Mesendoderm (in vitro differentiated cells): Measurements from ENCODE around the gene HSPA12B.

Source experiments
- DNase-seq: peaks from one replicate; pipeline ENCODE4 v3.0.0; 2013
- H2AK5ac ChIP-seq: 2 replicates; pipeline ENCODE4 v1.6.1; 2013; ENCODE audit warnings: low read length, inconsistent platforms
- H2BK120ac ChIP-seq: 2 replicates; pipeline ENCODE4 v1.6.1; 2013; ENCODE audit warnings: low read depth, mild to moderate bottlenecking, low read length, moderate library complexity, mixed read lengths
- H2BK15ac ChIP-seq: replicated peaks from 2 replicates; pipeline ENCODE4 v1.6.1; 2013; ENCODE audit warnings: low read depth, mild to moderate bottlenecking, moderate library complexity
- H2BK5ac ChIP-seq: 2 replicates; pipeline ENCODE4 v1.6.1; 2013; ENCODE audit warnings: low read length, inconsistent platforms
- H3K18ac ChIP-seq: 2 replicates; pipeline ENCODE4 v1.6.1; 2013; ENCODE audit warnings: mild to moderate bottlenecking, low read length, mixed read lengths
- H3K23ac ChIP-seq: one replicate; pipeline ENCODE4 v1.6.1; 2013; ENCODE audit warnings: low read length
- H3K27ac ChIP-seq: 2 replicates; pipeline ENCODE4 v1.5.1; 2013; ENCODE audit warnings: low read depth, mild to moderate bottlenecking, inconsistent platforms, low read length, moderate library complexity
- H3K27me3 ChIP-seq: 2 replicates; pipeline ENCODE4 v1.6.1; 2013; ENCODE audit warnings: low read length, control low read depth, mild to moderate bottlenecking, inconsistent platforms; ENCODE audit not compliant: insufficient read depth, poor library complexity
- H3K36me3 ChIP-seq: 2 replicates; pipeline ENCODE4 v1.6.1; 2013; ENCODE audit warnings: low read length, inconsistent platforms; ENCODE audit not compliant: control insufficient read depth, insufficient read depth
- H3K4ac ChIP-seq: one replicate; pipeline ENCODE4 v1.6.1; 2013; ENCODE audit warnings: low read depth, mild to moderate bottlenecking, low read length, moderate library complexity
- H3K4me1 ChIP-seq: 2 replicates; pipeline ENCODE4 v1.6.1; 2013; ENCODE audit warnings: low read depth, low read length, inconsistent platforms; ENCODE audit not compliant: control insufficient read depth
- H3K4me2 ChIP-seq: 2 replicates; pipeline ENCODE4 v1.6.1; 2013; ENCODE audit warnings: low read length
- H3K4me3 ChIP-seq: 2 replicates; pipeline ENCODE4 v1.5.1; 2013; ENCODE audit warnings: mild to moderate bottlenecking, low read length
- H3K56ac ChIP-seq: one replicate; pipeline ENCODE4 v1.6.1; 2013; ENCODE audit warnings: low read length
- H3K79me1 ChIP-seq: 2 replicates; pipeline ENCODE4 v1.6.1; 2013; ENCODE audit warnings: low read length, inconsistent platforms
- H3K79me2 ChIP-seq: 2 replicates; pipeline ENCODE4 v1.6.1; 2013; ENCODE audit warnings: mild to moderate bottlenecking, low read length; ENCODE audit not compliant: control insufficient read depth, insufficient read depth
- H3K9ac ChIP-seq: 2 replicates; pipeline ENCODE4 v1.6.1; 2013; ENCODE audit warnings: low read length, inconsistent platforms
- H4K5ac ChIP-seq: one replicate; pipeline ENCODE4 v1.6.1; 2013; ENCODE audit warnings: low read length
- H4K8ac ChIP-seq: one replicate; pipeline ENCODE4 v1.6.1; 2013; ENCODE audit warnings: low read depth, mild to moderate bottlenecking, control low read depth, low read length, moderate library complexity
- WGBS: extraction: QIAGEN DNeasy Blood & Tissue Kit; methylation state at CpG from one replicate; pipeline ENCODE4 v1.1.7; 2013; ENCODE audit warnings: low lambda C conversion rate, missing lambda C conversion rate; ENCODE audit not compliant: insufficient coverage; ENCODE audit errors: extremely low coverage; 5-methylcytosine and 5-hydroxymethylcytosine counted together

Gene HSPA12B

GRCh38 chr20:3757268-3757667, 24.8 kb downstream of the HSPA12B start:
- Histone ChIP-seq H3K9ac (no peak overlapping the region), H3K79me1 (no peaks in the 10 kb centered on the region), H2BK120ac (no peak overlapping the region), H3K4me2 (no peak overlapping the region), H3K4me1 (no peaks in the 10 kb centered on the region), H3K23ac (no peak overlapping the region), H4K8ac (no peak overlapping the region), H3K18ac (no peak overlapping the region), H3K27me3 (no peaks in the 10 kb centered on the region), H3K4ac (no peak overlapping the region), H2AK5ac (no peak overlapping the region), H3K56ac (no peak overlapping the region), H4K5ac (no peak overlapping the region), H3K79me2 (no peaks in the 10 kb centered on the region), H3K36me3 (no peaks in the 10 kb centered on the region), H2BK5ac (no peak overlapping the region), H3K27ac (no peak overlapping the region), H2BK15ac (no peak overlapping the region), H3K4me3 (no peak overlapping the region)
- no peak for DNase-seq
- no CpG with 5 or more reads among the region's 2 CpGs for WGBS

DNA sequence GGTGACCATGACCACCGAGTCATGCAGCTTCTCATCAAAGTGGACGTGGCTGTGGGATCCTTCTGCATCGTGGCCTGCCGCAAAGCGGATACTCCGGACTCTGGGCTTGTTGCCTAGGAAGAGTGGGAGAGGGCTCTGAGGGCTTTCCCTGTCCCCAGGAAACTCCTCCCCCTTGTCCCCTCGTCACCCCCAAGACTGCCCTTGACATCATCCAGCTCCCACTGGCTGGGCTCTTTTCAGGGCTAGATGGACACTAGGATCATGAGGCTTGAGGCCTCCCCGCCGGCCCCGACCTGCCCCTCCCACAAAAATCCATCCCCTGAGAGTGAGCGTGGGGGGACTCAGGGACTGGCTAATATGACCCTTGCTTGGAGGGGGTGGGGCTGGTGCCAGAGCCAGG, 26.1 kb downstream of the HSPA12B start:
- Histone ChIP-seq H3K18ac (no peak overlapping the region), H3K23ac (no peak overlapping the region), H3K4me2 (no peak overlapping the region), H2BK120ac (no peak overlapping the region), H3K79me1 (no peaks in the 10 kb centered on the region), H4K8ac (no peak overlapping the region), H3K79me2 (no peaks in the 10 kb centered on the region), H3K4me3 (no peak overlapping the region), H3K27me3 (no peaks in the 10 kb centered on the region), H2BK5ac (no peak overlapping the region), H3K4me1 (no peaks in the 10 kb centered on the region), H2AK5ac (no peak overlapping the region), H3K27ac (no peak overlapping the region), H3K56ac (no peak overlapping the region), H3K4ac (no peak overlapping the region), H4K5ac (no peak overlapping the region), H2BK15ac (no peak overlapping the region), H3K36me3 (no peaks in the 10 kb centered on the region), H3K9ac (no peak overlapping the region)
- no CpG with 5 or more reads among the region's 11 CpGs for WGBS
- DNase-seq: no peak

DNA sequence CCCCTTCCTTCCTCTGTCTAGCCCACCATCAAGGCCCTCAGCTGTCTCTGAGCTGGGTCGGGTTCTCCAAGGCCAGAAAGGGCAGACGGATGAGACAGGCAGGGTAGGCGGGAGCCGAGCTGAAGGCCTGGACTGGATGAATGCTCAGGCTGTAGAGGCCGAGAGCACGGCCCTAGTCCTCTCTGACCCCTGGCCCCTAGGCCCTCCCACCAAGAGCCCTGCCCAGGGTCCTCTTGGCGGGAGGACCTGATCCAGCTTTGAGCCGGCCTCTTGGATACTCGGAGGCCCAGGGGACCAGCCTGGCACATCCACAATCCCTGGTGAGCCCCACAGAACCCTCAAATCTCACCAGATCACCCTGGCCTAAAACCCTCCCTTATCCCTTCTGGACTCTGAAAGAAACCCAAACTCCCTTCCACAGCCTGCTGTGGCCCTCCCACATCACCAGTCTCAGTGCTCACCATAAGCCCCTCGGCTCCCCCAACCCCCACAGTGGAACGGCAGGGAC, 26.9 kb downstream of the HSPA12B start:
- H3K79me1 ChIP-seq: no peaks in the 10 kb centered on the region
- no CpG with 5 or more reads among the region's 11 CpGs for WGBS
- no peak overlapping the region for H2AK5ac ChIP-seq
- no peak overlapping the region for H3K56ac ChIP-seq
- H4K8ac ChIP-seq: no peak overlapping the region
- no peak overlapping the region for H3K27ac ChIP-seq
- no peak overlapping the region for H4K5ac ChIP-seq
- H3K9ac ChIP-seq: no peak overlapping the region
- no peak overlapping the region for H3K4ac ChIP-seq
- H3K23ac ChIP-seq: no peak overlapping the region
- DNase-seq: no peak
- no peaks in the 10 kb centered on the region for H3K79me2 ChIP-seq
- H2BK120ac ChIP-seq: no peak overlapping the region
- no peak overlapping the region for H3K18ac ChIP-seq
- no peaks in the 10 kb centered on the region for H3K27me3 ChIP-seq
- H3K4me1 ChIP-seq: no peaks in the 10 kb centered on the region
- no peak overlapping the region for H2BK5ac ChIP-seq
- H3K36me3 ChIP-seq: no peaks in the 10 kb centered on the region
- H2BK15ac ChIP-seq: no peak overlapping the region
- no peak overlapping the region for H3K4me2 ChIP-seq
- H3K4me3 ChIP-seq: no peak overlapping the region

GRCh38 chr20:3759884-3760283, 27.4 kb downstream of the HSPA12B start:
- no CpG with 5 or more reads among the region's 11 CpGs for WGBS
- no peak overlapping the region for H3K4me2 ChIP-seq
- H2AK5ac ChIP-seq: no peak overlapping the region
- H3K56ac ChIP-seq: no peak overlapping the region
- H3K18ac ChIP-seq: no peak overlapping the region
- H2BK5ac ChIP-seq: no peak overlapping the region
- peaks cover 1% of the 10 kb centered on the region for H3K79me1 ChIP-seq
- H4K5ac ChIP-seq: no peak overlapping the region
- H3K36me3 ChIP-seq: no peaks in the 10 kb centered on the region
- H3K79me2 ChIP-seq: no peaks in the 10 kb centered on the region
- no peaks in the 10 kb centered on the region for H3K27me3 ChIP-seq
- no peak overlapping the region for H3K4me3 ChIP-seq
- no peaks in the 10 kb centered on the region for H3K4me1 ChIP-seq
- H3K23ac ChIP-seq: no peak overlapping the region
- H3K9ac ChIP-seq: no peak overlapping the region
- no peak overlapping the region for H2BK120ac ChIP-seq
- DNase-seq: no peak
- H2BK15ac ChIP-seq: no peak overlapping the region
- no peak overlapping the region for H3K27ac ChIP-seq
- no peak overlapping the region for H4K8ac ChIP-seq
- no peak overlapping the region for H3K4ac ChIP-seq

- H3K79me2 ChIP-seq: no peaks in the 10 kb centered on the region
- no peak overlapping the region for H3K4ac ChIP-seq
- H2BK15ac ChIP-seq: no peak overlapping the region
- no peak overlapping the region for H3K18ac ChIP-seq
- no peak overlapping the region for H4K5ac ChIP-seq
- no peak for DNase-seq
- no peaks in the 10 kb centered on the region for H3K36me3 ChIP-seq
- WGBS: no CpG with 5 or more reads among the region's 10 CpGs
- H3K4me3 ChIP-seq: no peak overlapping the region
- H3K4me1 ChIP-seq: no peaks in the 10 kb centered on the region
- no peak overlapping the region for H2AK5ac ChIP-seq
- H3K27me3 ChIP-seq: no peaks in the 10 kb centered on the region
- H2BK120ac ChIP-seq: no peak overlapping the region
- no peak overlapping the region for H3K4me2 ChIP-seq
- no peak overlapping the region for H3K9ac ChIP-seq
- H3K79me1 ChIP-seq: peaks cover 6% of the 10 kb centered on the region
- H3K27ac ChIP-seq: no peak overlapping the region
- no peak overlapping the region for H3K56ac ChIP-seq
- no peak overlapping the region for H2BK5ac ChIP-seq
- H4K8ac ChIP-seq: no peak overlapping the region
- no peak overlapping the region for H3K23ac ChIP-seq
Measured at GRCh38 chr20:3760655-3761348, 28.3 kb downstream of the HSPA12B start.
